ENCODE results near the gene BRD7.

The BRD7 gene

GRCh38 chr16:50373780-50374179 lies 5.0 kb upstream of the BRD7 start:
- H3K27me3 ChIP-seq (ENCODE audit: insufficient read depth, poor library complexity, severe bottlenecking): no peaks in the 10 kb centered on the region
- H3K4me3 ChIP-seq (replicated peaks; ENCODE audit: insufficient read depth, low read length): no peak overlapping the region
- no peak overlapping the region for H3K27ac ChIP-seq (replicated peaks)
- no peak for DNase-seq (ENCODE audit: low read depth in 1 of 2, low spot score in 1 of 2)
- TF ChIP-seq SPI1 (IDR thresholded peaks at IDR 0.05; ENCODE audit: borderline replicate concordance, low read depth): no peak
- TF ChIP-seq, protein P1, sequence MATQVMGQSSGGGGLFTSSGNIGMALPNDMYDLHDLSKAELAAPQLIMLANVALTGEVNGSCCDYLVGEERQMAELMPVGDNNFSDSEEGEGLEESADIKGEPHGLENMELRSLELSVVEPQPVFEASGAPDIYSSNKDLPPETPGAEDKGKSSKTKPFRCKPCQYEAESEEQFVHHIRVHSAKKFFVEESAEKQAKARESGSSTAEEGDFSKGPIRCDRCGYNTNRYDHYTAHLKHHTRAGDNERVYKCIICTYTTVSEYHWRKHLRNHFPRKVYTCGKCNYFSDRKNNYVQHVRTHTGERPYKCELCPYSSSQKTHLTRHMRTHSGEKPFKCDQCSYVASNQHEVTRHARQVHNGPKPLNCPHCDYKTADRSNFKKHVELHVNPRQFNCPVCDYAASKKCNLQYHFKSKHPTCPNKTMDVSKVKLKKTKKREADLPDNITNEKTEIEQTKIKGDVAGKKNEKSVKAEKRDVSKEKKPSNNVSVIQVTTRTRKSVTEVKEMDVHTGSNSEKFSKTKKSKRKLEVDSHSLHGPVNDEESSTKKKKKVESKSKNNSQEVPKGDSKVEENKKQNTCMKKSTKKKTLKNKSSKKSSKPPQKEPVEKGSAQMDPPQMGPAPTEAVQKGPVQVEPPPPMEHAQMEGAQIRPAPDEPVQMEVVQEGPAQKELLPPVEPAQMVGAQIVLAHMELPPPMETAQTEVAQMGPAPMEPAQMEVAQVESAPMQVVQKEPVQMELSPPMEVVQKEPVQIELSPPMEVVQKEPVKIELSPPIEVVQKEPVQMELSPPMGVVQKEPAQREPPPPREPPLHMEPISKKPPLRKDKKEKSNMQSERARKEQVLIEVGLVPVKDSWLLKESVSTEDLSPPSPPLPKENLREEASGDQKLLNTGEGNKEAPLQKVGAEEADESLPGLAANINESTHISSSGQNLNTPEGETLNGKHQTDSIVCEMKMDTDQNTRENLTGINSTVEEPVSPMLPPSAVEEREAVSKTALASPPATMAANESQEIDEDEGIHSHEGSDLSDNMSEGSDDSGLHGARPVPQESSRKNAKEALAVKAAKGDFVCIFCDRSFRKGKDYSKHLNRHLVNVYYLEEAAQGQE (IDR thresholded peaks at IDR 0.05; ENCODE audit: insufficient replicate concordance, low read depth): no peak
- TF ChIP-seq POLR2AphosphoS5 (IDR thresholded peaks at IDR 0.05; ENCODE audit: low read depth): no peak
- TF ChIP-seq, protein P2, sequence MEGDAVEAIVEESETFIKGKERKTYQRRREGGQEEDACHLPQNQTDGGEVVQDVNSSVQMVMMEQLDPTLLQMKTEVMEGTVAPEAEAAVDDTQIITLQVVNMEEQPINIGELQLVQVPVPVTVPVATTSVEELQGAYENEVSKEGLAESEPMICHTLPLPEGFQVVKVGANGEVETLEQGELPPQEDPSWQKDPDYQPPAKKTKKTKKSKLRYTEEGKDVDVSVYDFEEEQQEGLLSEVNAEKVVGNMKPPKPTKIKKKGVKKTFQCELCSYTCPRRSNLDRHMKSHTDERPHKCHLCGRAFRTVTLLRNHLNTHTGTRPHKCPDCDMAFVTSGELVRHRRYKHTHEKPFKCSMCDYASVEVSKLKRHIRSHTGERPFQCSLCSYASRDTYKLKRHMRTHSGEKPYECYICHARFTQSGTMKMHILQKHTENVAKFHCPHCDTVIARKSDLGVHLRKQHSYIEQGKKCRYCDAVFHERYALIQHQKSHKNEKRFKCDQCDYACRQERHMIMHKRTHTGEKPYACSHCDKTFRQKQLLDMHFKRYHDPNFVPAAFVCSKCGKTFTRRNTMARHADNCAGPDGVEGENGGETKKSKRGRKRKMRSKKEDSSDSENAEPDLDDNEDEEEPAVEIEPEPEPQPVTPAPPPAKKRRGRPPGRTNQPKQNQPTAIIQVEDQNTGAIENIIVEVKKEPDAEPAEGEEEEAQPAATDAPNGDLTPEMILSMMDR (IDR thresholded peaks at IDR 0.05; ENCODE audit: insufficient read depth, low read length): no peak
- no peak for TF ChIP-seq GABPA (IDR thresholded peaks at IDR 0.05; ENCODE audit: low read depth)

- H3K27me3 ChIP-seq (ENCODE audit: insufficient read depth, poor library complexity, severe bottlenecking): no peaks in the 10 kb centered on the region
- TF ChIP-seq, protein P2 (IDR thresholded peaks at IDR 0.05; ENCODE audit: insufficient read depth, low read length): no peak
- no peak for TF ChIP-seq GABPA (IDR thresholded peaks at IDR 0.05; ENCODE audit: low read depth)
- TF ChIP-seq POLR2AphosphoS5 (IDR thresholded peaks at IDR 0.05; ENCODE audit: low read depth): no peak
- no peak for TF ChIP-seq SPI1 (IDR thresholded peaks at IDR 0.05; ENCODE audit: borderline replicate concordance, low read depth)
- TF ChIP-seq, protein P1 (IDR thresholded peaks at IDR 0.05; ENCODE audit: insufficient replicate concordance, low read depth): no peak
- no peak overlapping the region for H3K4me3 ChIP-seq (replicated peaks; ENCODE audit: insufficient read depth, low read length)
- no peak overlapping the region for H3K27ac ChIP-seq (replicated peaks)
- DNase-seq (ENCODE audit: low read depth in 1 of 2, low spot score in 1 of 2): no peak
These were observed 4.5 kb upstream of the BRD7 start for GRCh38 chr16:50373345-50373701.

DNA sequence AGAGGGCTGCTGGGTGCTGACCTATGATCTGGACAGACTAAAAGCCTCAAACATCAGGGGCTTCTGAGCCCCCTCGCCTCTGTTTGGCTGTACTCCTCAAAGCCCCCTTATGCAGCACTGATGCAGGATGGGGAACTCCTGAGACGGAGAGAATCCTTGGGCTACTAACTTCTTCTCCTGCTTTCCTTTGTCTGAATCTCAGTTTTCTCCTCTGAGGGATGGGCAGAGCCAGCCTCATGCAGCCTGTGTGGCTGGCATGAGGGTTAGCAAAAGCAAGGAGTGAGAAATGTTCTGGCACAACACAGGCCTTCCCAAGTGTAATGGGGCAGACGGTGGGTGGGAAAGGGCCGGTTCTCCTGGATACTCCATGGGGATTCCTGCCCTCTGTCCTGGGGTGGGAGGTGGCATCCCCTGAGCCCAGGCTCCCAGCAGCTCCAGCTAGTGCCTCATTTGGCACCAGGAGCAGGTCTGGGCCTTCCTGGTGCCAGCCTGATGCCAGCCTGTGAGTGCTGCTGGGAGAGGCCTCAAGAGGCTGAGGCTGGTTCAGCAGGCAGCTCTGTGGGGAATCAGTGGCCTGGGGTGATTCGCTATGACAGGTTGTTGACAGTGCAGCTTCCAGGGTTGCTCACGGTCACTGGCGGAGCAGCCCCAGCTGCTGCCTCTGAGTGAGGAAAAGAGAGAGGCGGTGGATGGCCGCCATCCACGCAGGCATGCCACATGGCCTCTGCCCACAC lies 4.0 kb upstream of the BRD7 start:
- Histone ChIP-seq H3K27me3 (ENCODE audit: insufficient read depth, poor library complexity, severe bottlenecking) (no peaks in the 10 kb centered on the region), H3K27ac (replicated peaks) (no peak overlapping the region), H3K4me3 (replicated peaks; ENCODE audit: insufficient read depth, low read length) (no peak overlapping the region)
- no peak for DNase-seq (ENCODE audit: low read depth in 1 of 2, low spot score in 1 of 2)
- TF ChIP-seq SPI1 (IDR thresholded peaks at IDR 0.05; ENCODE audit: borderline replicate concordance, low read depth): no peak
- TF ChIP-seq, protein P1 (IDR thresholded peaks at IDR 0.05; ENCODE audit: insufficient replicate concordance, low read depth): no peak
- TF ChIP-seq GABPA (IDR thresholded peaks at IDR 0.05; ENCODE audit: low read depth): no peak
- TF ChIP-seq POLR2AphosphoS5 (IDR thresholded peaks at IDR 0.05; ENCODE audit: low read depth): no peak
- TF ChIP-seq, protein P2 (IDR thresholded peaks at IDR 0.05; ENCODE audit: insufficient read depth, low read length): no peak

Data from HL-60 (cell line).